T-helper 1 cell treated with Interleukin-12 subunit alpha and Interleukin-12 subunit beta and Interleukin-4 antibody, amounts not matched to agents 30 ng/mL and 1 ng/mL, for 36 hours (primary cell): ENCODE data around the gene GATA5. TPM values are rescaled to one million over a fixed set of nuclear protein-coding genes. Genes with fewer than 3 reads are reported as not detected.

Source experiments
- intact Hi-C: fragments of 100-400 bp; cut with micrococcal nuclease; formaldehyde crosslinking; loops from one replicate; pipeline ENCODE4 v1.15.1; 2024
- total RNA-seq: library from RNA; stranded (reverse); gene quantifications from 2 replicates; pipeline ENCODE4 v1.2.3, GENCODE V29; 2022

The GATA5 gene
- total RNA-seq, 1 donor from 2014 or later = not detected

- intact Hi-C loops = loop anchor here (10.0 kb wide), 1 partner anchor 515 kb away; the partner anchor contains the start of gene BHLHE23
Observed at GRCh38 chr20:62489186-62489931, 13.6 kb upstream of the GATA5 start.

- intact Hi-C loops = loop anchor here (10.0 kb wide), 1 partner anchor 516 kb away; the partner anchor contains the start of gene BHLHE23
Observed at GRCh38 chr20:62488470-62488869, 12.7 kb upstream of the GATA5 start.

- intact Hi-C loops = loop anchor here (10.0 kb wide), 1 partner anchor 517 kb away; the partner anchor contains the start of gene BHLHE23
Observed at GRCh38 chr20:62487561-62488354, 12.0 kb upstream of the GATA5 start.

GRCh38 chr20:62487118-62487517 lies 11.3 kb upstream of the GATA5 start:
- intact Hi-C loops = loop anchor here (10.0 kb wide), 1 partner anchor 518 kb away; the partner anchor contains the start of gene BHLHE23

DNA sequence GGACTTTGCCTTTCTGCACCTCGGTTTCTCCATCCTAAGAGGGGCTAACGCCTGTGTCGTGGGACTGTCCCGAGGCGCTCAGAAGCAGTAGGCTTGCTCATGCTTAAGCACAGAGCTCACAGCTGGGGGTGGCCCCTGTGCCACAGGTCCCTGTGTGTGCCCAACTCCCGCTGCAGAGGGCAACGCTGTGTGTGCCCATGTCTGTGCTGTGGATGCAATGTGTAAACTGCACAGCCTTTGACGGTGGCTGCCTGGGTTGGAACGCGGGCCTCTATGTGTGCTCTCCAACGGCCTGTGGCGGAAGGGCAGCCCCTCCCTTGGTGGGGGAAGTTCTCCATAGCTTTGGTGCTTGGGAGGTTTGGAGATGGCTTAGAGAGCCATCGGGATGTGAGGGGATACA lies 10.7 kb upstream of the GATA5 start:
- intact Hi-C loops = loop anchor here (10.0 kb wide), 1 partner anchor 518 kb away; the partner anchor contains the start of gene BHLHE23

- intact Hi-C loops = loop anchor here (10.0 kb wide), 1 partner anchor 519 kb away; the partner anchor contains the start of gene BHLHE23
Observed at GRCh38 chr20:62485701-62486089, 9.9 kb upstream of the GATA5 start.

- intact Hi-C loops = loop anchor here (10.0 kb wide), 1 partner anchor 520 kb away; the partner anchor contains the start of gene BHLHE23
Observed at GRCh38 chr20:62485062-62485700, 9.4 kb upstream of the GATA5 start.

- intact Hi-C loops = loop anchor here (10.0 kb wide), 1 partner anchor 520 kb away; the partner anchor contains the start of gene BHLHE23
Observed at GRCh38 chr20:62484478-62484877, 8.7 kb upstream of the GATA5 start.

DNA sequence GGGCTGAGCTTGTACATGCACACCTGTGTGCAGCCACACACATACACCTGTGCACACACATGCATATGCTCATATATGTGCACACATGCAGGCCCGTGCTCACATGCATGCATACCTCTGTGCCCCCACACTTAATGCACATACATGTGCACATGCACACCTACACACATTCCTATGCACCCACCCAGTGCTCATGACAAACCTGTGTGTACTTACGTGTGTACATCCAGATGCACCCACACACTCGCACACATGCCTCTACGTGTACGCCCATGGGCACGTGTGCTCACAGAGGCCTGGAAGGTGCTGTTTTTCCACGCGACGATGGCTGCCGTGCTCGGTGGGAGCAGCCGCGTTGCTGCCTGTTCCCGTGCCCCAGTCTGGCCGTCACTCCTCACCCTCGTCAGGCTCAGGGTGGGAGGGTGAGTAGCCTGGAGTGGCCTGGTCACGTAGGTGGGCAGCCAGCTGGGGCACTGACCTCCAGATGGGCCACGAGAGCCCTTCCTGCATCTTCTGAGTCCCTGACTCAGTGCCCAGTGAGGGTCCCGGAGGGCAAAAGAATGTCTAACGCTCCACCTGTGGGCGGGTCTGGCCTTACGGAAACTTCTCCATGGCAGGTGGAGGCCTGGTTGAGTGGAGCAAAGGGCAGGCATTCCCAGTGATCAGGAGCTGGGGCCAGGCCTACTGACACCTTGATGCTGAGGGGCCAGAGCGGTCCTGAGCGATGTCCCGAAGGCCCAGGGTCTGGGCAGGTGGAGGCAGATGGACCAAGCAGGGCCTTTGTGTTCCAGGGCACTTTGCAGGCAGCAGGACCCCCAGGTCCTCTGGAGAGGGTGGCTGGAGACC lies 8.0 kb upstream of the GATA5 start:
- intact Hi-C loops = loop anchor here (10.0 kb wide), 1 partner anchor 521 kb away; the partner anchor contains the start of gene BHLHE23

DNA sequence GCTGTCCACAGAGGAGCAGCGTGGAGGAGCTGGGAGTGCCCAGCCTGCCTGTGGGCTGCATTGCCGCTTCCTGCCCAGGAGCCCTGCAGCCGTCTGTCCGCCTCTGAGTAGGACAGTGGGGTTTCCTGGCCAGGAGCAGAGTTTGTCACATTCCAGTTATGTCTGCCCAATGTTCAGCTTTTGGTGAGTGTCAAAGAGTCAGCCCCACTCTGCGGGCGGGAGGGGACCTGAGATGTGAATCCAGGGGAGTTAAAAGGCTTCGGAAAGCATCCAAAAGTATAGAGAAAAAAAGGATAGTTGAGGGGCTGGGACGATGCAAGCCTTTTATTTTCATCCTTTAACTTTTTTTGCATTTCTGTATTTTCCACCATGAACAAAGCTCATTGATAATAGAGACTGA lies 7.2 kb upstream of the GATA5 start:
- intact Hi-C loops = loop anchor here (10.0 kb wide), 1 partner anchor 522 kb away; the partner anchor contains the start of gene BHLHE23

DNA sequence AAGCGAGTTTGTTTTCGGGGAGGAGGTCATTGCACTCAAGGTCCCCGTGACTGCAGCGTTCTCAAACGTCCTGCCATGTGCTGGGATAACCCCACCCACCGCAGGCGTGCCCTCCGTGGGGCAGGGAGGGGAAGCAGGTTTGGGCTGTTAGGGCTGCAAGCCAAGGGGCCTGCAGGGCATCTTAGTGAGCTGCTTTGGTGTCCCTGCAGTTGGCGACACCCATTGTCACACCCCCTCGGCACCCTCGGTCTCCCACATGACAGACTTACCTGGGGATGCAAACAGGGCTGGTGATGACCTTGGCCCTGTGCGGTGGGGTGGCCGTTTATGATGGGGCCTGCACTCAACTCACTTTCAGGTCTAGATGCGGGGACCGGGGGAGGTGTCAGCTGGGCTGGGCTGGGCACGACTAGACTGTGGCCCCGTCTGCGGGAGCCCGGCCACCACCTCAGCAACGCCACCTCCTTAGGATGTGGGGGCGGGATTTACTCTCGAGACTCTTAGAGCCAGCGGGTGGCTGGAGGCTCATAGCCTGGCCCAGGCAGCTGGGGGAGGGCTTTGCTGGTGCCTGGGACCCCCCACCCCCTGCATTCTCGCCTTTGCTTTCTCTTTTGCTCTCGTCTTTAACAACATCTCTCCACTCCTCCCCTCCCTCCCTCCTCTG lies 6.5 kb upstream of the GATA5 start:
- intact Hi-C loops = loop anchor here (10.0 kb wide), 1 partner anchor 523 kb away; the partner anchor contains the start of gene BHLHE23

- intact Hi-C loops = loop anchor here (10.0 kb wide), 1 partner anchor 523 kb away; the partner anchor contains the start of gene BHLHE23
Observed at GRCh38 chr20:62481425-62482145, 5.8 kb upstream of the GATA5 start.

DNA sequence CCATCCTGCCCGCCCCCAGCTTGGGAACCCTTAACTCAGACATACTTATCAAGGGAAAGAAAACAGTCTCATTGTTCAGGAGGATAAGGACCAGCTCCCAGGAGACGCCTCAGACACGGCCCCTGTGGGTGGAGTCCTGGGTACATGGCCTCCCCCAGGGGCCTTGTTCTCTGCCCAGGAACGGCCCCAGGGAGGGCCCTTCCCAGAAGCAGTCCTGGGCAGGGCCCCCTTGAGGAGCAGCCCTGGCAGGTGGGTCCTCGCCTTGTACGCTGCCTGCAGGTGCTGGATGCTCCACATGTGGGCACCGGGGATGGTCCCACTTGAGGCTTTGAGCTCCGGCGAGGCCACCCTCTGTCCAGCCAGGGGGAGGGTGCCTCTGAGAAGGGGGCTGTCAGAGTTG lies 4.5 kb upstream of the GATA5 start:
- intact Hi-C loops = loop anchor here (10.0 kb wide), 1 partner anchor 524 kb away; the partner anchor contains the start of gene BHLHE23

GRCh38 chr20:62479656-62480055 lies 3.9 kb upstream of the GATA5 start:
- intact Hi-C loops = loop anchor here (10.0 kb wide), 1 partner anchor 525 kb away; the partner anchor contains the start of gene BHLHE23

DNA sequence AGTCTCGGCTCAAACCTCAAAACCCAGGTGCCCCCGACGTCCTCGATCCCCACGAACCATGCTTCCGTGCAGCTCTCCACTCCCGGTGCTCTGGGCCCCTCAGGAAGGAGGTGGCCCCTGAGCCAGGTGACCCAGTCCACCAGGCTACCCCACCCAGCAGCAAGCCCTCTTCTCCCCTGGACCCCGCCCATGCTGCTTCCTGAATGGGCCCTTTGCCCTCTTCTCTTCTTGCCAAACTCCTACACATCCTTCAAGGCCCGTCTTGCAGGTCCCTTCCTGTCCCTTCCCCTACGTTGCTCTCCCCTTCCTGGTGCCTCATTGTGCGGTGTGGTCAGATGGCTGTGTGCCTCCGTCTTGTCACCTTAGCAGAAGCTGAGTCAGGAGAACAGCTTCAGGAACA lies 3.4 kb upstream of the GATA5 start:
- intact Hi-C loops = no loop called here

- intact Hi-C loops = no loop called here
Observed at GRCh38 chr20:62477669-62478455, 2.1 kb upstream of the GATA5 start.

DNA sequence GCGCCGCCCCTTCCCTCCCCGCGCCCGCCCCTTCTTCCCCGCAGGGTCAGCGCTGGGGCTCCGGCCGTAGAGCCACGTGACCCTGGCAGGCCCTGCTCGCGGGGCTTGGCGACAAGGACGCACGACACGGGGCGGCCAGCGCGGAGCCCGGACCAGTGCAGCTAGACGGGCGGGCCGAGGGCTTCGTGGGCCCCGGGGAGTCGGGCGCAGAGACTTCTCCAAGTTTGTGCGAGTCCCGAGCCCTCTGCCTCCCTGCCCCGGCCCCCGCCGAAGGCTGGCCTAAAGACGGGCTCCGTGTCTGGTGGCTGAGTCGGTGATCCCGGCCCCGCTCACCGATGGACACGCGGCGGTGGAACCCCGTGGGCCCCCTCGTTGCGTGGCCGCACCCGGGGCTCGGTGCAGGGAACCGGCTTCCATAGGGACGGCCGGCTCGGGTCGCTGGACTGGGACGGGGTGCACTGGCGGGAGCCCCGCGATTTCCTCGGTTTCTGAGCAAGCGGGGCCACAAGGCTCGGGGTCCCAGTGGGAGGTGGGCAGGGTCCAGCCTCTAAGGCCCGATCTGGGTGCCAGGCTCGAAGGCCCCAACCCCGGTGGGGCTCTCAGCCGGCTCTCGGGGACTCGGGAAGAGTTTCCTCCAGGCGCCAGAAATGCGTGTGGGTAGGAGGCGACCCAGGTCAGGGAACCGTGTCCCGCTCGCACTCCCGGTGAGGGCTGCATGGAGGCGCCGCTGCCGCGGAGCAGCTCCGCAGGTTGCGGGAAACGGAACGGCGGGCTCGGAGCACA lies 452 bp upstream of the GATA5 start:
- intact Hi-C loops = no loop called here
